Measurements from ENCODE around the gene POU5F1.
A peak's percentile ranks its signal among the peaks of the same experiment; 100 is the strongest.

POU5F1 gene

DNA sequence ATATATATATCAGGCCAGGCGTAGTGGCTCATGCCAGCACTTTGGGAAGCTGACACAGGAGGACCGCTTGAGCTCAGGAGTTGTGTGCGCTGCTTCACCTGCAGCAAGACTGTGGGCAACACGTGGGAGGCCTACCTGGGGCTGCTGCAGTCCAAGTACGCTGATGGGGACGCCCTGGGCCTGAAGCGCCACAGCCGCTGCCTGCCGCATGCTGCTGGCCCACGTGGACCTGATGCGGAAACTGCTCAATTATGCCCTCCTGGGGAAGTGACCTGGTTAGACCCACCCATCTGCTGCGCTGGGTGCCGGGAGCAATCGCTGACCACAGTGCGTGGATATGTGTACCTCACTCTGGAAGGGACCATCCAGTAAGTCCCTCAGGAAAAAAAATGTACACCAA is 29.8 kb downstream of the POU5F1 start:
- no peak for DNase-seq (ENCODE audit: low read depth in 2 of 2)

GRCh38 chr6:31139599-31139998 is 30.9 kb downstream of the POU5F1 start:
- no peak for DNase-seq (ENCODE audit: low read depth in 2 of 2)

- DNase-seq (ENCODE audit: low read depth in 2 of 2), result no peak
Measured at GRCh38 chr6:31138982-31139381, 31.5 kb downstream of the POU5F1 start, which contains the start of gene PSORS1C2. Gene PSORS1C2, minus strand, starts transcription at chr6:31139066. Its CDS starts 40 bp downstream, at chr6:31139026.

DNA sequence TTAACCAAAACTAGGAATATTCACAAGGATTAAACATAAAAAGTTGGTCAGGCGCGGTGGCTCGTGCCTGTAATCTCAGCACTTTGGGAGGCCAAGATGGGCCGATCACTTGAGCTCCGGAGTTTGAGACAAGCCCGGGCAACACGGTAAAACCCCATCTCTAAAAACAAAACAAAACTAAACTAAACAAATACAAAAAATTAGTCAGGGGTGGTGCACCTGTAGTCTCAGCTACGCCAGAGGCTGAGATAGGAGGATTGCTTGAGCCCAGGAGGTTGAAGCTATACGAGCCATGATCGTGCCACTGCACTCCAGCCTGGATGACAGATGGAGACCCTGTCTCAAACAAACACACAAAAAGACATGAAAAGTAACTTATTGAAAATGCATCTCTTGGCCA is 34.8 kb downstream of the POU5F1 start:
- no peak for DNase-seq (ENCODE audit: low read depth in 2 of 2)

- no peak for DNase-seq (ENCODE audit: low read depth in 2 of 2)
Measured at GRCh38 chr6:31132806-31133205, 37.7 kb downstream of the POU5F1 start.

DNA sequence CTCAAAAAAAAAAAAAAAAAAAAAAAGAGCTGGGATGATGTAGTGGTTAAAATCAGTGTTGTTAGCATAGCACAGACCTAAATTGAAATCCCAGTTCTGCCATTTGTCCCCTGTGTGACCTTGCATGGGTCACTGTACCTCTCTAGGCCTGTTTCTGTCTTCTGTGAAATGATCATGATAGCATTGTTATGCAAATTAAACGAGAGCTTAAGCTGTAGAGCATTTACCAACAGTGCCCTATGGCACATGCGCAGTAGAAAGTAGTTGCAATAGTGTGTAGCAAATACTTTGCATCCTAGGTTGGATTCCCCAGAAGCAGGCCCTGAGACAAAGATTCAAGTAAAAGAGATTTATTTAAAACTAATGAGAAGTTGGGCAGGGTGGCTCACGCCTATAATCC is 38.9 kb downstream of the POU5F1 start:
- no peak for DNase-seq (ENCODE audit: low read depth in 2 of 2)

- no peak for DNase-seq (ENCODE audit: low read depth in 2 of 2)
Measured at GRCh38 chr6:31130751-31131150, 39.7 kb downstream of the POU5F1 start.

DNA sequence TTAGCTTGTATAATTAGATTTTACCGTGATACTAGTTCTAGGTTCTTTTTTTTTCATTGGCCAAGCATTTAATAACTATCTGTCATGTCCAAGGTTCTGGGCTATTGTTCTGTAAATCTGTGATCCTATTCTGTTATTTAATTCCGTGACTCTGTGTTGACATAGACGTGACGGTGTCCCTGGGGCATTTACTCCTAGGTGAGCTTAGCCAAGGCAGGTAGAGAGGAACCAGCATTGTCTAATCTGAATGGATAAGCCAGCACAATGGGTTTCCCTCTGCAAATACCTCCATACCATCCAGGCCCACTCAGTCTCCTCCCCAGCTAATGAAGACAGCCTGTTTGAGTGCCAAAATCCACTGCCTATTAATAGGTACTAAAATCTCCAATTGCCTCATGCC is 41.4 kb downstream of the POU5F1 start:
- no peak for DNase-seq (ENCODE audit: low read depth in 2 of 2)

DNA sequence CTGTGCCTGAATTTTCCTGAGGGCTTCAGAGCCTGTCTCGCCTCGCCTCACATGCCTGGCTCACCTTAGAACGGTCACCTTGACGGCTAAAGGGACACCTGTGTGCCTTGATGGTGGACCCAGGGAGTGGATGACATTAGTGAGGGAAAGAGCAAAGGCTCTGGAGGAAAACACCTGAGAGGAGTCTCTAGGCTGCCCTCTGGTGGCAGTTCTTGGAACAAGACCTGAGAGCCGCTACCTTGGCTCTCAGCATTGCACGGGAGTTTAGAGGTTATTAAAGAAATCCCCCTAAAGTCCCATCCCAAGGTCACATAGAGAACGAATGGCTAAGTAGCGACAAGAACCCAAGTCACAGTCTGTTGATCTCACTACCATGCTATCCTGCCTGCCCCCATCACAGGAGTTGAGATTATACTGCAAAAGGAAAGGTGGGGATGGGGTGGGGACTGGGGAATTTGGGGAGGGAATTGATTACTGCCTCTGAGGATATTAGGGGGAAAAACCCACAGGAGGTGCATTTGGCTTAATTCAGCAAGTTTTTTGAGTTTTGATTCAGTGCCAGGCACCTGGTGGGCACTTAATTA is 42.3 kb downstream of the POU5F1 start:
- DNase-seq (ENCODE audit: low read depth in 2 of 2), result peak; percentile 48 to 61

GRCh38 chr6:31126396-31127175 is 43.9 kb downstream of the POU5F1 start:
- no peak for DNase-seq (ENCODE audit: low read depth in 2 of 2)

DNA sequence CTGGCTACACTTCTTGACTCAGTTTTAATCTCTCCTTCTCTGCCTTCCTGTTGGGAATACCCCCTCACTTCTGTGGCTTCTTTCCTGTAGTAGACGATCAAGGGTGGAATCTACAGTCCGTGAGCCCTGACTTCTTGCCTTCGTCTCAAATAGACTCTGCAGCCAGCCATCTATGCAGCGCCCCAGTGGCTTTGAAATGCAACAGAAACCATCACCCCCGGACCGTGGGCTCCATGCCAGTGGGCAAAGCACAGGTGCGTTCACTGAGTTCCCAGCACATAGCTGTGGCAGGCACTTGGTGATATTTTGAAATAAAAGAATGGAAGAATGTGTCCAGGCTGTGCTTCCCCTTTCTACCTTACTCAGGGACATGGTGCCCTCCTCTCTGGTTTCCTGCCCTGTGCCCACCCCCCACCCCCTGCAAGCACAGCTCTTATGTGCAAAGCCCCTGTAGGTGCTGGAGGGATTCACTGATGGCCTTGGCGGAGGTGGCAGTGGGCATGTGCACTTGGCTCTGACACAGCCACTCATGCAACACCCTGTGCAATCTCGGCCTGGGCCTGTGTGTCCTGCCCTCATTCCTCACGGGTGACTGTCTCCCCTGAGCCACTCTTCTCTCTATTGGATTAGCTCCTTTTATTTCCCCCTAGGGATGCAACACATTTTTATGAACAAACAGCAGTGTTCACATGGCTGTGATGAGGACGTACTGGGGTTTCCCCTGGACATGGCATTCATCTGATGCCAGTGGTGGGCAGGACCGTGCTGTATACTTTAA is 44.7 kb downstream of the POU5F1 start:
- DNase-seq (ENCODE audit: low read depth in 2 of 2), result no peak

DNA sequence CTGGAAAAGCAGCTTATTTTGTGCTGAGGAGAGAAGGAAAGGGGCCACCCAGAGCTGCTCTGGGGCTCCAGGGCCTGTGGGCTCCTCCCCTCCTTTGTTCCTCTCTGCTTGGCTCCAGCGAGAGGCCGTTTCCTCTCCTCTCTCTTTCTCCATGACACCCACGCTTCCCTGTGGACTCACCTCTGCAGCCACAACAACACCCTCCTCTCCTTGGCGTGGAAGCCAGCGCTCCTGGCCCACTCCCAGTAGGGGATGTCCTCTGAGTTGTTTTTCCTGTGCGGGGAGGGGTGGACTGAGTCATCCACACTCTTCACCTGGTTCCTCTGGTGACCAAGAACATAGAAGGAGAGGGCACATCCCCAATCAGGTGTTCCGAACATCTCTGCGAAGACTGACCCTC is 45.3 kb downstream of the POU5F1 start:
- no peak for DNase-seq (ENCODE audit: low read depth in 2 of 2)

DNA sequence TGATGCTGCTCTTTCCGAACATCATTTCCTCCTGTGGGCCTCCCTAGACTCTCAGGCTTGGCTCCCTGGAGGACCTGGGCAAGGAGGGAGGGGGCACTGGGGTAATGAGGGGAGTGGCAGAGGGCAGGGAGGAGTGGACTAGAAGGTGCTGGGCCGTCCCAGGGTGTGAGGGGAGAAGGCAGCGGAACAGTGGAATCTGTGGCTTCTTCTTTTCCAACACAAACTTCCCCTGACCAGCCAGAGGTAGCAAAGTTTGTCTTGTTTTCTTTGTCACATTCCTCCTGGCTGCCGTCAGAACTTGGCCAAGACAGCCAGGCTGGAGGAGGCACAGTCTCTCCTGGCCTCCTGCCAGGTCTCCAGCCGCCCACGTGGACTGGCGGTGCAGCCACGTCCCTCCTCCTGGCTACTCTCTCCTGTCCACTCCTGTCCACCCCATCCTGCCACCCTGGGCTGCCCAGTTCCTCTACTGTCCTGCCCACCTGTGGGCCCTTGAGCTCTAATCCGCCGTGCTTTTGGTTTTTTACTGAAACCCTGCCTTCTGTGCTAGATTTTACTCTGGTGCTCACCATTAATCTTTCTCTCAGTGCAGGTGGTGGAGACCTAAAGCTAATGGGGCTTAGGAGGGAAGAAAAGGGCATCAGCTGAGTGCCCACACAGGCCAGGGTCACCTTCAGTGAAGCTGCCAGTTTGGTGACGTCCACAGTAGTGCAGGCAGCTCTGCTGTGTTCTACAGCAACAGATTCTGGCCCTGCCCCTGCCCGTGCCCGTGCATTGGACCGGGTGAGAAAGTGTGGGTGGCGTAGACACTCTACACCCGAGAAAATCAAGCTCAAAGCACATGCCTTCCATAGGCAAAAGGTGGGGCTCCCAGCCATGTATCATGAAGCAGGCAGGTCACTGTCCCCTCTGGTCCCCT is 47.4 kb downstream of the POU5F1 start:
- no peak for DNase-seq (ENCODE audit: low read depth in 2 of 2)

- DNase-seq (ENCODE audit: low read depth in 2 of 2), result no peak
Measured at GRCh38 chr6:31121131-31121790, 49.2 kb downstream of the POU5F1 start.

- DNase-seq (ENCODE audit: low read depth in 2 of 2), result no peak
Measured at GRCh38 chr6:31120151-31120915, 50.1 kb downstream of the POU5F1 start, which contains the start of gene CDSN. Gene CDSN, minus strand, starts transcription at chr6:31120446. Its CDS starts 27 bp downstream, at chr6:31120419.

- no peak for DNase-seq (ENCODE audit: low read depth in 2 of 2)
Measured at GRCh38 chr6:31118178-31118577, 52.3 kb downstream of the POU5F1 start.

- no peak for DNase-seq (ENCODE audit: low read depth in 2 of 2)
Measured at GRCh38 chr6:31116661-31117385, 53.7 kb downstream of the POU5F1 start.

DNA sequence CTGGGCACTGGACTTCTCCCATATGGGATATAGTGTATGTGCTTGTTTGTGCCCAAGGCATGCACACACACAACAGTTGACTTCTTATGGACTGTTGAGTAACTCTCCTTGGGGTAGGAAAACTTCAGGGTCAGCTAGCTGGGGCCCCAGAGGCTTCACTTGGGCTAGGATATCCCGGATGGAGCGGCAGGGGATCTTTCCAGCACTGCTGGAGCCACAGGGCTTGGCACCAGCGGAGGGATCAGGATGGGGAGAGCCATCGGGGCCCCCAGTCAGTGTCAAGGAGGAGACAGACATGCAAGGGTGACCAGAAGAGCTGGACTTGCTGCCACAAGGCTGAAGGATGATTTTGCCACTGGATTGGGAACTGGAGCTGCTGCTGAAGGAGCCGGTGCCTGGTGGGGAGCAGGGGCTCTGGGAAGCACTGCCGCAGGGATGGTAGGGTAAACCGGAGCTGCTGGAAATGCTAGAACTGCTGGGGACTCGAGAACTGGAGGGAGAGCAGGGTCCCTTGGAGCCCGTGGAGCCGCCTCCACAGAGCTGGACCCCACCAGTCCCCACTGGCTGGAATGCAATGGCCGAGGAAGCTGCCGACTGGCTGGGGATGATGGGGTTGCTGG is 54.4 kb downstream of the POU5F1 start:
- DNase-seq (ENCODE audit: low read depth in 2 of 2), result no peak

Data from stimulated activated CD8-positive, alpha-beta memory T cell treated with anti-CD3 and anti-CD28 coated beads, Interleukin-2, amount 100 ng/mL, for 48 hours (primary cell).